Thyroid gland (tissue), 4 donors: ENCODE results near the gene PABPN1.

Source experiments
- POLR2A ChIP-seq, 2 donors: fragments of 450-650 bp; IDR thresholded peaks; one replicate each; pipeline ENCODE4 v1.6.1; 2017; ENCODE audit warnings: antibody characterized with exemption in 2 of 2, mild to moderate bottlenecking in 2 of 2, moderate library complexity in 1 of 2
- TF ChIP-seq, protein P1 (sequence below), 6 experiments: fragments of 200-600 bp in 3 of 6; fragments of 450-650 bp in 3 of 6; sonication (generic) in 3 of 6; IDR thresholded peaks; one replicate each; pipeline ENCODE4 v1.5.1; 2016 to 2019; ENCODE audit warnings: antibody characterized with exemption in 6 of 6, mild to moderate bottlenecking in 2 of 6, inconsistent platforms in 1 of 6, moderate library complexity in 1 of 6

DNA sequence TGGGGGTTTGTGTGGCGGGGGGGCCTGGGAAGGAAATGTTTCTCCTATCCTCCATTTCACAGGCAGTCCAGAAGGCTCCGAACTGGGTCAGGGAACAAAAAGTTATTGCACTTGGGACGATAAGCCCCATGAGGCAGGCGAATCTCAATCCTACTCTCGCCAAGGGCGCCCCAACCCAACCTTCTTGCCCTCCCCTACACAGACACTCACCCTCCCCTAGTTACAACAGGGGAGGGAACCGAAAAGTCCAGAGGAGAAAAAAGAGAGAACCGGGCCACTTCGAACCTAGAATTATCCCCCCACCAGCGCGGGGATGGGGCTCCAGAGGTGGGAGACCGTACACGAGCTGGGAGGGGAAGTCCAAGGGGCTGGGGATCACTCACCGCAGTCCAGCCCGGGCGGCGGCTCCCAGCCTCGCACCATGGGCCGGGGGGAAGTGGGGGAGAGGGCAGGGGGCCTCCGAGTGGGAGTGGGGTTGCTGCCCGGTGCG lies 35.7 kb upstream of the PABPN1 start:
- TF ChIP-seq POLR2A (IDR thresholded peaks at IDR 0.05) = no peak
- TF ChIP-seq, protein P1, sequence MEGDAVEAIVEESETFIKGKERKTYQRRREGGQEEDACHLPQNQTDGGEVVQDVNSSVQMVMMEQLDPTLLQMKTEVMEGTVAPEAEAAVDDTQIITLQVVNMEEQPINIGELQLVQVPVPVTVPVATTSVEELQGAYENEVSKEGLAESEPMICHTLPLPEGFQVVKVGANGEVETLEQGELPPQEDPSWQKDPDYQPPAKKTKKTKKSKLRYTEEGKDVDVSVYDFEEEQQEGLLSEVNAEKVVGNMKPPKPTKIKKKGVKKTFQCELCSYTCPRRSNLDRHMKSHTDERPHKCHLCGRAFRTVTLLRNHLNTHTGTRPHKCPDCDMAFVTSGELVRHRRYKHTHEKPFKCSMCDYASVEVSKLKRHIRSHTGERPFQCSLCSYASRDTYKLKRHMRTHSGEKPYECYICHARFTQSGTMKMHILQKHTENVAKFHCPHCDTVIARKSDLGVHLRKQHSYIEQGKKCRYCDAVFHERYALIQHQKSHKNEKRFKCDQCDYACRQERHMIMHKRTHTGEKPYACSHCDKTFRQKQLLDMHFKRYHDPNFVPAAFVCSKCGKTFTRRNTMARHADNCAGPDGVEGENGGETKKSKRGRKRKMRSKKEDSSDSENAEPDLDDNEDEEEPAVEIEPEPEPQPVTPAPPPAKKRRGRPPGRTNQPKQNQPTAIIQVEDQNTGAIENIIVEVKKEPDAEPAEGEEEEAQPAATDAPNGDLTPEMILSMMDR (IDR thresholded peaks at IDR 0.05) = no peak
